ENCODE data around the gene EPN3. TPM values are rescaled to one million over a fixed set of nuclear protein-coding genes. Genes with fewer than 3 reads are reported as not detected.

Gene EPN3
- total and polyA plus RNA-seq, 2 donors (not counting 1 experiment from before 2014, with no cell fraction given), result not detected

GRCh38 chr17:50551433-50551815 is 18.9 kb downstream of the EPN3 start:
- ChIA-PET POLR2A (no interaction called here), CTCF (interaction anchor here (1.0 to 1.5 kb wide), 2 partner anchors 75 to 145 kb away, joined by 5 to 7 read pairs; no protein-coding TSS in a partner anchor)
- ATAC-seq (ENCODE audit: low read depth) (no peak), DNase-seq (no peak)
- Histone ChIP-seq H3K79me2 (ENCODE audit: control insufficient read depth, insufficient read depth, low read length) (no peaks in the 10 kb centered on the region), H4K20me1 (ENCODE audit: control insufficient read depth, insufficient read depth, low read length, poor library complexity, severe bottlenecking) (no peaks in the 10 kb centered on the region), H3K27me3 (replicated peaks in 1 of 4; ENCODE audit: control extremely low read depth in 1 of 4, control insufficient read depth in 3 of 4, insufficient read depth in 4 of 4, low read length in 3 of 4) (peaks cover 0 to 9% (median 0%) of the 10 kb centered on the region in 4 experiments), H3K4me1 (ENCODE audit: control insufficient read depth in 2 of 2, insufficient read depth in 2 of 2, low read length in 2 of 2) (peaks cover 7 to 11% of the 10 kb centered on the region in 2 donors), H3K27ac (ENCODE audit: low read length in 2 of 2) (no peak overlapping the region), H3K4me3 (ENCODE audit: control extremely low read depth in 1 of 5, extremely low read depth in 1 of 5, insufficient read depth in 1 of 5, low read depth in 2 of 5, low read length in 4 of 5) (no peak overlapping the region), H2AFZ (ENCODE audit: insufficient read depth, low read depth, low read length, poor library complexity, severe bottlenecking) (no peak overlapping the region), H3K4me2 (replicated peaks; ENCODE audit: low read depth, low read length, poor library complexity, severe bottlenecking) (no peak overlapping the region), H3K36me3 (replicated peaks in 1 of 2; ENCODE audit: control extremely low read depth in 1 of 2, control insufficient read depth in 1 of 2, extremely low read depth in 1 of 2, insufficient read depth in 2 of 2, low read length in 1 of 2) (peaks cover 0 to 3% of the 10 kb centered on the region in 2 experiments), H3K9ac (ENCODE audit: low read length) (no peak overlapping the region), H3K9me3 (ENCODE audit: control extremely low read depth in 1 of 3, control insufficient read depth in 2 of 3, insufficient read depth in 1 of 3, low read length in 2 of 3) (no peaks in the 10 kb centered on the region)
- H3K27me3 Mint-ChIP-seq, result no peaks in the 10 kb centered on the region
- H3K4me1 Mint-ChIP-seq, result peaks cover 7% of the 10 kb centered on the region
- no peaks in the 10 kb centered on the region for H3K9me3 Mint-ChIP-seq (ENCODE audit: insufficient read depth)
- TF ChIP-seq CTCF (IDR thresholded peaks at IDR 0.05) (no peak), EZH2 (IDR thresholded peaks at IDR 0.05; ENCODE audit: borderline replicate concordance, insufficient read depth, low read depth, low read length, poor library complexity, severe bottlenecking) (no peak)
- intact Hi-C loops (cut with micrococcal nuclease), result no loop called here
- H3K4me3 Mint-ChIP-seq, result no peak overlapping the region
- H3K27ac Mint-ChIP-seq, result no peak overlapping the region
- 99% methylated on average over 8 of the region's 8 CpGs for WGBS (ENCODE audit: insufficient coverage)

GRCh38 chr17:50551884-50552283 is 19.3 kb downstream of the EPN3 start:
- TF ChIP-seq EZH2 (IDR thresholded peaks at IDR 0.05; ENCODE audit: borderline replicate concordance, insufficient read depth, low read depth, low read length, poor library complexity, severe bottlenecking) (no peak), CTCF (IDR thresholded peaks at IDR 0.05) (no peak)
- ATAC-seq (ENCODE audit: low read depth) (no peak), DNase-seq (no peak)
- Histone ChIP-seq H2AFZ (ENCODE audit: insufficient read depth, low read depth, low read length, poor library complexity, severe bottlenecking) (no peak overlapping the region), H3K9ac (ENCODE audit: low read length) (no peak overlapping the region), H3K4me2 (replicated peaks; ENCODE audit: low read depth, low read length, poor library complexity, severe bottlenecking) (no peak overlapping the region), H3K4me3 (ENCODE audit: control extremely low read depth in 1 of 5, extremely low read depth in 1 of 5, insufficient read depth in 1 of 5, low read depth in 2 of 5, low read length in 4 of 5) (no peak overlapping the region), H3K9me3 (ENCODE audit: control extremely low read depth in 1 of 3, control insufficient read depth in 2 of 3, insufficient read depth in 1 of 3, low read length in 2 of 3) (no peaks in the 10 kb centered on the region), H3K27ac (ENCODE audit: low read length in 2 of 2) (no peak overlapping the region), H4K20me1 (ENCODE audit: control insufficient read depth, insufficient read depth, low read length, poor library complexity, severe bottlenecking) (no peaks in the 10 kb centered on the region), H3K36me3 (replicated peaks in 1 of 2; ENCODE audit: control extremely low read depth in 1 of 2, control insufficient read depth in 1 of 2, extremely low read depth in 1 of 2, insufficient read depth in 2 of 2, low read length in 1 of 2) (peaks cover 0 to 3% of the 10 kb centered on the region in 2 experiments), H3K79me2 (ENCODE audit: control insufficient read depth, insufficient read depth, low read length) (no peaks in the 10 kb centered on the region), H3K4me1 (ENCODE audit: control insufficient read depth in 2 of 2, insufficient read depth in 2 of 2, low read length in 2 of 2) (peaks cover 3 to 6% of the 10 kb centered on the region in 2 donors), H3K27me3 (replicated peaks in 1 of 4; ENCODE audit: control extremely low read depth in 1 of 4, control insufficient read depth in 3 of 4, insufficient read depth in 4 of 4, low read length in 3 of 4) (peaks cover 0 to 11% (median 0%) of the 10 kb centered on the region in 4 experiments)
- CTCF ChIA-PET, result no interaction called here
- POLR2A ChIA-PET, result no interaction called here
- WGBS (ENCODE audit: insufficient coverage), result 88% methylated on average over 10 of the region's 12 CpGs
- H3K27ac Mint-ChIP-seq, result no peak overlapping the region
- H3K4me1 Mint-ChIP-seq, result peaks cover 4% of the 10 kb centered on the region
- H3K4me3 Mint-ChIP-seq, result no peak overlapping the region
- no peaks in the 10 kb centered on the region for H3K27me3 Mint-ChIP-seq
- H3K9me3 Mint-ChIP-seq (ENCODE audit: insufficient read depth), result no peaks in the 10 kb centered on the region
- intact Hi-C loops (cut with micrococcal nuclease), result no loop called here

Measured in B cell (primary cell).